ENCODE results near the gene NUP54.

Gene NUP54

GRCh38 chr4:76148142-76148865 lies at the start of gene NUP54:
Gene NUP54 (minus strand): TSS chr4:76148397. CDS start chr4:76148374, 23 bp downstream.
- DNase-seq (ENCODE audit: low read depth), result peak; percentile 93

- no peak for DNase-seq (ENCODE audit: low read depth)
Observed at GRCh38 chr4:76197031-76197743, 49.0 kb upstream of the NUP54 start.

- DNase-seq (ENCODE audit: low read depth), result no peak
Observed at GRCh38 chr4:76196376-76196775, 48.2 kb upstream of the NUP54 start.

GRCh38 chr4:76195326-76195725 lies 47.1 kb upstream of the NUP54 start:
- no peak for DNase-seq (ENCODE audit: low read depth)

- DNase-seq (ENCODE audit: low read depth), result no peak
Observed at GRCh38 chr4:76194325-76194724, 46.1 kb upstream of the NUP54 start.

GRCh38 chr4:76192236-76192635 lies 44.0 kb upstream of the NUP54 start:
- no peak for DNase-seq (ENCODE audit: low read depth)

GRCh38 chr4:76188557-76188956 lies 40.4 kb upstream of the NUP54 start:
- no peak for DNase-seq (ENCODE audit: low read depth)

- no peak for DNase-seq (ENCODE audit: low read depth)
Observed at GRCh38 chr4:76188149-76188548, 40.0 kb upstream of the NUP54 start.

GRCh38 chr4:76187152-76187551 lies 39.0 kb upstream of the NUP54 start:
- no peak for DNase-seq (ENCODE audit: low read depth)

GRCh38 chr4:76182463-76182862 lies 34.3 kb upstream of the NUP54 start:
- DNase-seq (ENCODE audit: low read depth), result no peak

- DNase-seq (ENCODE audit: low read depth), result peak; percentile 68
Observed at GRCh38 chr4:76179398-76180318, 31.5 kb upstream of the NUP54 start.

- no peak for DNase-seq (ENCODE audit: low read depth)
Observed at GRCh38 chr4:76178296-76178695, 30.1 kb upstream of the NUP54 start.

GRCh38 chr4:76177709-76178108 lies 29.5 kb upstream of the NUP54 start:
- DNase-seq (ENCODE audit: low read depth), result no peak

GRCh38 chr4:76175336-76175735 lies 27.1 kb upstream of the NUP54 start:
- DNase-seq (ENCODE audit: low read depth), result no peak

GRCh38 chr4:76174216-76174615 lies 26.0 kb upstream of the NUP54 start:
- DNase-seq (ENCODE audit: low read depth), result no peak

GRCh38 chr4:76168688-76169087 lies 20.5 kb upstream of the NUP54 start:
- DNase-seq (ENCODE audit: low read depth), result no peak

GRCh38 chr4:76166480-76166879 lies 18.3 kb upstream of the NUP54 start:
- no peak for DNase-seq (ENCODE audit: low read depth)

GRCh38 chr4:76160355-76160754 lies 12.2 kb upstream of the NUP54 start:
- no peak for DNase-seq (ENCODE audit: low read depth)

- DNase-seq (ENCODE audit: low read depth), result no peak
Observed at GRCh38 chr4:76156635-76157034, 8.4 kb upstream of the NUP54 start.

- no peak for DNase-seq (ENCODE audit: low read depth)
Observed at GRCh38 chr4:76155979-76156378, 7.8 kb upstream of the NUP54 start.

GRCh38 chr4:76153356-76153755 lies 5.2 kb upstream of the NUP54 start:
- DNase-seq (ENCODE audit: low read depth), result no peak

GRCh38 chr4:76147454-76148141 lies 599 bp downstream of the NUP54 start:
- peak; percentile 59 for DNase-seq (ENCODE audit: low read depth)
